Caco-2 (cell line): ENCODE measurements around the gene ITGB6. TPM values are rescaled to one million over a fixed set of nuclear protein-coding genes. Genes with fewer than 3 reads are reported as not detected.

Experiments used
- BruUV-seq: library from RNA; stranded (reverse); fragments of 400-500 nt; replicated peaks from 2 replicates; lab custom pipeline; 2021; lab: Mats Ljungman, UMichigan
- CTCF ChIA-PET: fragments of 300-600 bp; sonication (Branson Sonifier 250); formaldehyde crosslinking; loops from one replicate; lab custom pipeline; 2022; ENCODE audit warnings: antibody characterized with exemption; lab: Charles Lee
- POLR2A ChIA-PET: fragments of 300-600 bp; sonication (Branson Sonifier 250); formaldehyde crosslinking; loops from one replicate; lab custom pipeline; 2022; ENCODE audit warnings: antibody characterized with exemption; lab: Charles Lee
- DNase-seq, 2 experiments: peaks; one replicate each; pipeline versions ENCODE4 v3.0.0 to v3.0.0-alpha.2; 2020 to 2022
- H3K27me3 ChIP-seq: replicated peaks from 2 replicates; pipeline ENCODE4 v1.6.0; 2011; ENCODE audit warnings: low read length; ENCODE audit not compliant: control insufficient read depth, insufficient read depth
- H3K36me3 ChIP-seq: 2 replicates; pipeline ENCODE4 v1.5.1; 2011; ENCODE audit warnings: low read length; ENCODE audit not compliant: control insufficient read depth, insufficient read depth
- H3K4me1 ChIP-seq: fragments of 250-450 bp; sonication (Bioruptor Pico); 2 replicates; pipeline ENCODE4 v1.5.1; 2020; ENCODE audit warnings: mild to moderate bottlenecking
- H3K4me3 ChIP-seq: 2 replicates; pipeline ENCODE4 v1.5.1; 2011; ENCODE audit warnings: low read depth, mild to moderate bottlenecking, control low read depth, low read length
- H3K9me3 ChIP-seq: fragments of 250-450 bp; sonication (Bioruptor Pico); 2 replicates; pipeline ENCODE4 v1.5.1; 2020; ENCODE audit warnings: mild to moderate bottlenecking, moderate library complexity
- H3K27ac Mint-ChIP-seq: one replicate; pipeline ENCODE4 v1.8.0; 2022; ENCODE audit warnings: mixed read lengths; ENCODE audit not compliant: unreplicated experiment
- H3K27me3 Mint-ChIP-seq: one replicate; pipeline ENCODE4 v1.8.0; 2022; ENCODE audit warnings: mixed read lengths; ENCODE audit not compliant: insufficient read depth, unreplicated experiment
- H3K36me3 Mint-ChIP-seq: one replicate; pipeline ENCODE4 v1.8.0; 2022; ENCODE audit warnings: mild to moderate bottlenecking, mixed read lengths; ENCODE audit not compliant: insufficient read depth, unreplicated experiment
- H3K4me1 Mint-ChIP-seq: one replicate; pipeline ENCODE4 v1.8.0; 2022; ENCODE audit warnings: low read depth, mixed read lengths; ENCODE audit not compliant: unreplicated experiment
- H3K4me3 Mint-ChIP-seq: one replicate; pipeline ENCODE4 v1.8.0; 2022; ENCODE audit warnings: mild to moderate bottlenecking, moderate library complexity, mixed read lengths; ENCODE audit not compliant: unreplicated experiment
- H3K9me3 Mint-ChIP-seq: one replicate; pipeline ENCODE4 v1.8.0; 2022; ENCODE audit warnings: mixed read lengths; ENCODE audit not compliant: unreplicated experiment
- intact Hi-C: fragments of 100-400 bp; cut with micrococcal nuclease; formaldehyde crosslinking; loops from one replicate; pipeline ENCODE4 v1.10.0; 2022; ENCODE audit not compliant: unreplicated experiment
- total RNA-seq: library from RNA; stranded (reverse); gene quantifications from 2 replicates; pipeline ENCODE4 v1.2.3, GENCODE V29; 2022
- TF ChIP-seq, protein P1 (sequence below), 2 experiments: fragments of 200-600 bp in 1 of 2; IDR thresholded peaks; 1 replicate in 1 of 2; 2 replicates in 1 of 2; pipeline versions ENCODE4 v1.5.1 to v1.8.0; 2011 to 2022; ENCODE audit warnings: antibody characterized with exemption in 1 of 2, control low read depth in 1 of 2, inconsistent platforms in 1 of 2, low read depth in 1 of 2, low read length in 1 of 2, mild to moderate bottlenecking in 1 of 2, moderate library complexity in 1 of 2; ENCODE audit not compliant: insufficient read depth in 1 of 2, severe bottlenecking in 1 of 2, unreplicated experiment in 1 of 2

ITGB6 gene
- total RNA-seq, 1 experiment from 2014 or later, result 1.7 TPM

GRCh38 chr2:160105366-160105765 lies 94.7 kb downstream of the ITGB6 start:
- peaks cover 12% of the 10 kb centered on the region for H3K4me1 Mint-ChIP-seq
- no peaks in the 10 kb centered on the region for H3K27me3 Mint-ChIP-seq
- TF ChIP-seq, protein P1, sequence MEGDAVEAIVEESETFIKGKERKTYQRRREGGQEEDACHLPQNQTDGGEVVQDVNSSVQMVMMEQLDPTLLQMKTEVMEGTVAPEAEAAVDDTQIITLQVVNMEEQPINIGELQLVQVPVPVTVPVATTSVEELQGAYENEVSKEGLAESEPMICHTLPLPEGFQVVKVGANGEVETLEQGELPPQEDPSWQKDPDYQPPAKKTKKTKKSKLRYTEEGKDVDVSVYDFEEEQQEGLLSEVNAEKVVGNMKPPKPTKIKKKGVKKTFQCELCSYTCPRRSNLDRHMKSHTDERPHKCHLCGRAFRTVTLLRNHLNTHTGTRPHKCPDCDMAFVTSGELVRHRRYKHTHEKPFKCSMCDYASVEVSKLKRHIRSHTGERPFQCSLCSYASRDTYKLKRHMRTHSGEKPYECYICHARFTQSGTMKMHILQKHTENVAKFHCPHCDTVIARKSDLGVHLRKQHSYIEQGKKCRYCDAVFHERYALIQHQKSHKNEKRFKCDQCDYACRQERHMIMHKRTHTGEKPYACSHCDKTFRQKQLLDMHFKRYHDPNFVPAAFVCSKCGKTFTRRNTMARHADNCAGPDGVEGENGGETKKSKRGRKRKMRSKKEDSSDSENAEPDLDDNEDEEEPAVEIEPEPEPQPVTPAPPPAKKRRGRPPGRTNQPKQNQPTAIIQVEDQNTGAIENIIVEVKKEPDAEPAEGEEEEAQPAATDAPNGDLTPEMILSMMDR (IDR thresholded peaks at IDR 0.05; ENCODE audit: insufficient read depth in 1 of 2, low read depth in 1 of 2, low read length in 1 of 2, severe bottlenecking in 1 of 2, unreplicated experiment in 1 of 2), result no peak

DNA sequence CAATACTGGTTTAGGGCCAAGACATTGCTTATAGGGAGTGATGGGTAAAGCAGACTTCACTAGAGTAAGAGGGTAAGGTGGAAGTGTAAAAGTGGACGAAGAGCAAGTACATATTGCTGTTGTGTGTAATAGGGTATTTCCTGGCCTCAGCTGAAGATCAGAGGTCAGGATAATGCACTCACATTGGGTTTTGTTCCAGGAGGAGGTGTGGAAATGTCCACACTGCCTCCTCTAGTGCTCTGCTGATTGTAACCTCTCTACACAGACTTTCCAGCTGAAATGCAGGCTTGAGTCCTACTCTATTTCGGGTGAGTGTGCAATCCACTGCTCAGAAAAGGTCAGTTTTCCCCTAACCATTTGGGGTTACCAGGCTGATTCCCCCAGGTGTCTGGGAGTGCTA lies 96.0 kb downstream of the ITGB6 start:
- peaks cover 12% of the 10 kb centered on the region for H3K4me1 Mint-ChIP-seq
- H3K27ac Mint-ChIP-seq, result no peak overlapping the region
- no peaks in the 10 kb centered on the region for H3K36me3 Mint-ChIP-seq
- no peak for DNase-seq
- Histone ChIP-seq H3K27me3 (no peaks in the 10 kb centered on the region; the same call in 1 of the 2 replicates), H3K4me3 (no peak overlapping the region), H3K36me3 (no peaks in the 10 kb centered on the region), H3K9me3 (no peaks in the 10 kb centered on the region), H3K4me1 (no peaks in the 10 kb centered on the region; the same call in 1 of the 2 replicates)
- H3K9me3 Mint-ChIP-seq, result no peaks in the 10 kb centered on the region
- BruUV-seq, result no TSS peak
- POLR2A ChIA-PET, result no interaction called here
- TF ChIP-seq, protein P1 (IDR thresholded peaks at IDR 0.05; ENCODE audit: insufficient read depth in 1 of 2, low read depth in 1 of 2, low read length in 1 of 2, severe bottlenecking in 1 of 2, unreplicated experiment in 1 of 2), result no peak
- intact Hi-C loops, result no loop called here
- CTCF ChIA-PET, result no interaction called here
- no peaks in the 10 kb centered on the region for H3K27me3 Mint-ChIP-seq
- H3K4me3 Mint-ChIP-seq, result no peak overlapping the region

More at GRCh38 chr2:160105366-160105765, 94.7 kb downstream of the ITGB6 start:
- Mint-ChIP-seq H3K9me3 (no peaks in the 10 kb centered on the region), H3K27ac (no peak overlapping the region), H3K4me3 (no peak overlapping the region), H3K36me3 (no peaks in the 10 kb centered on the region)
- no peak for DNase-seq
- H3K36me3 ChIP-seq, result no peaks in the 10 kb centered on the region
- no peaks in the 10 kb centered on the region; the same call in 1 of the 2 replicates for H3K27me3 ChIP-seq
- no TSS peak for BruUV-seq
- H3K4me3 ChIP-seq, result no peak overlapping the region
- POLR2A ChIA-PET, result no interaction called here
- CTCF ChIA-PET, result no interaction called here
- intact Hi-C loops, result no loop called here
- no peaks in the 10 kb centered on the region for H3K9me3 ChIP-seq
- no peaks in the 10 kb centered on the region; the same call in 1 of the 2 replicates for H3K4me1 ChIP-seq

DNA sequence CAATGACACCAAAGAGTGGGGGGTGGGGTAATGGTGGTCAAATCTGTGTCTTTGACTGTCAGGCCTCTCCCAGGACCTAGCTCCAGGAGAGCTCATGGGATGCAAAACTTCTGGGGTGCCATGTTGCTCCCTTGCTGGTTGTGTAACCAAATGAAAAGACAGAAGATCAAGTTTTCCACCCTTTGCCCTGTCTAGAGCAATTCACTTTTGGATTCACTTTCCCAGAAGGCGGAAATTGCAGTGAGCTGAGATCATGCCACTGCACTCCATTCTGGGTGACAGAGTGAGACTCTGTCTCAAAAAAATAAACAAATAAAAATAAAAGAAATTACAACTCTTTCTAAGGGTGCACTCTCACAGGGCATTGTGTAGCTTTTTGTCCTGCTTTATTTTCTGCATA lies 102.7 kb downstream of the ITGB6 start:
- H3K9me3 Mint-ChIP-seq, result peaks cover 24% of the 10 kb centered on the region
- Histone ChIP-seq H3K9me3 (peaks cover 8% of the 10 kb centered on the region; the same call in 1 of the 2 replicates), H3K36me3 (no peaks in the 10 kb centered on the region), H3K4me1 (no peaks in the 10 kb centered on the region), H3K27me3 (no peaks in the 10 kb centered on the region), H3K4me3 (no peak overlapping the region)
- CTCF ChIA-PET, result no interaction called here
- BruUV-seq, result no TSS peak
- H3K27ac Mint-ChIP-seq, result no peak overlapping the region
- no peaks in the 10 kb centered on the region for H3K36me3 Mint-ChIP-seq
- POLR2A ChIA-PET, result no interaction called here
- intact Hi-C loops, result no loop called here
- H3K4me1 Mint-ChIP-seq, result no peaks in the 10 kb centered on the region
- DNase-seq, result no peak
- H3K4me3 Mint-ChIP-seq, result no peak overlapping the region
- TF ChIP-seq, protein P1 (IDR thresholded peaks at IDR 0.05; ENCODE audit: insufficient read depth in 1 of 2, low read depth in 1 of 2, low read length in 1 of 2, severe bottlenecking in 1 of 2, unreplicated experiment in 1 of 2), result no peak
- no peaks in the 10 kb centered on the region for H3K27me3 Mint-ChIP-seq
